GM12875 (cell line): ENCODE measurements around the gene IVNS1ABP.

ENCODE experiments used
- H3K4me3 ChIP-seq: one replicate; pipeline ENCODE4 v1.5.1; 2011; ENCODE audit warnings: low read depth, low read length, control low read depth
- TF ChIP-seq, protein P1 (sequence below): IDR thresholded peaks from 2 replicates; pipeline ENCODE4 v1.5.1; 2011; ENCODE audit warnings: low read depth, mild to moderate bottlenecking, control low read depth, inconsistent platforms, low read length, moderate library complexity, borderline replicate concordance; ENCODE audit not compliant: insufficient read depth

The IVNS1ABP gene

DNA sequence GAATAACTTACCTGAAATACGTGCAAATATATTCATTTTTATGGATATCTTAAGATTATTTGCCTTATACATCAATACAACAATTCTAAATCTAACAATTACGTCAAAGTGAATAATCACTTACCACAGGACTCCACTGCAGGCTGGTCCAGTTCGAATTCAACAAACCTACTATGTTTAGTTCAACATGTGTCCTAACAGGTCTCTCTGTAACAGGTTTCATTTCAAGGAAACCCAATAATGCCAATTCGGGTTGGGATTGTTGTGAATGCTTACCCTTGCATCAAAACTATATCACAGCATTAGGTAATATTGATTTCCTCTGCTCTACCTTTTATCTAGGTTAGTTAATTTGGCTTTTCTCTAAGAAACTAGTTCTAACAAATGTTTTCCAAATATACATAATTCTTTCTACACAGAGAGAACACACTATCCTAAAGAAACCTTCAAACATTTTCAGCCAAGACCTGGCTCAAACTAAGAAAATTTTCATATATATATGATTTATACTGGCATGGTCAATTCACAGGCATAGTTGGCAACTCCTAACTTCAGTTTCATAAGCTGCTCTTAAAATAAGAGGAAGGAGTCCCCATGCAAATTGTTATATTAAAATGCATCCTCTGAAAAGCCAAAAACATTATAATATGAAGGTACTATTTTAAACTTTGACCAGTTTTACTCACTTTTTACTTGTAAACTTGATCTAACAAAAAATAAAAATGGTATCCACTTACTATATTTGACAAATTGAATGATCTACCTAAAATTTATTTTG is 4.5 kb downstream of the IVNS1ABP start:
- TF ChIP-seq, protein P1, sequence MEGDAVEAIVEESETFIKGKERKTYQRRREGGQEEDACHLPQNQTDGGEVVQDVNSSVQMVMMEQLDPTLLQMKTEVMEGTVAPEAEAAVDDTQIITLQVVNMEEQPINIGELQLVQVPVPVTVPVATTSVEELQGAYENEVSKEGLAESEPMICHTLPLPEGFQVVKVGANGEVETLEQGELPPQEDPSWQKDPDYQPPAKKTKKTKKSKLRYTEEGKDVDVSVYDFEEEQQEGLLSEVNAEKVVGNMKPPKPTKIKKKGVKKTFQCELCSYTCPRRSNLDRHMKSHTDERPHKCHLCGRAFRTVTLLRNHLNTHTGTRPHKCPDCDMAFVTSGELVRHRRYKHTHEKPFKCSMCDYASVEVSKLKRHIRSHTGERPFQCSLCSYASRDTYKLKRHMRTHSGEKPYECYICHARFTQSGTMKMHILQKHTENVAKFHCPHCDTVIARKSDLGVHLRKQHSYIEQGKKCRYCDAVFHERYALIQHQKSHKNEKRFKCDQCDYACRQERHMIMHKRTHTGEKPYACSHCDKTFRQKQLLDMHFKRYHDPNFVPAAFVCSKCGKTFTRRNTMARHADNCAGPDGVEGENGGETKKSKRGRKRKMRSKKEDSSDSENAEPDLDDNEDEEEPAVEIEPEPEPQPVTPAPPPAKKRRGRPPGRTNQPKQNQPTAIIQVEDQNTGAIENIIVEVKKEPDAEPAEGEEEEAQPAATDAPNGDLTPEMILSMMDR: no peak
- no peak overlapping the region for H3K4me3 ChIP-seq

DNA sequence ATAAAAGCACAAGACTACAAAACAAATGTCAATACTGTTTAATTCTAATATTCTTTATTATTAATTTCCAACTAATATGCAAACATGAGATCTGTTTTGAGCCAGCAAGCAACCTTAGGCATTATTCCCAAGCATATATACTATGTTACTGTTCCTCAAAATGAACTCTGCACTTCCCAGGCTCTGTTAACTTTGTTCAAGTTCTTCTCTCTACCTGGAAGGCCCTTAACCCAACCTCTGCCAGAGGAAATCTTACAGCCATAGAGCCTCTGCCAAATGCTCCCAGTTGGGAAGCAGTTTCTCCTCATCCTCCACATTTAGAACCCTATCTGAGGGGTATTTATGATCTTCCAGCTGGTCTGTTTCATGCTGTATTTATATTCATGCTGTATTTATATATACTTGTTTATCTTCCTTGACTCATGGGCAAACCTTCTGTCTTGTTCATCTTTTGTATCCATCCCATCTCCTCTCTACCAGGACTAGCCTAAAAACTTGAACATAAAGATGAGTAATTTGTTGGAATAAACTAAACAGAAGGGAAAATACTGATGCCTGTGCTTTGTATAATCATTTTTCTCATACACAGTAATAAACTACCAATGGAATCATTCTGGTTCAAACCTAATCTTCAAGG is 5.3 kb downstream of the IVNS1ABP start:
- H3K4me3 ChIP-seq: no peak overlapping the region
- TF ChIP-seq, protein P1: no peak

DNA sequence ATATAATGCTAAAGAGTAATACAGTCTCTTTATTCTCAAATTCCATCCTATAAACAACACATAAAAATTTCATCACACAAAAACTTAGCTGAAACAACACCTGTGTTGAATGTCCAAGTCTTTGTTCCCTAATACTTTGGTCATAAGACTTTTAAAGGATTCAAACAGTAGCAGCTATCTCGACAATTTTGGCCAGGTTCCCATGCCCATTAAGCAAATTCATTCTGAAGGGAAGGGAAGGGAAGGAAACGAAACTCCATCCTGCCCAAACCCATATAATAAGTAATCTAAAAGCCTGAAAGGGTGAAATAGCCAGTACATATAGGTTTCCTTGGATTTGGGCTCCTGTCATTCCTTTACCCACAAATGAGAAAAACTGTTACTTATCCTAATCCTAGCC is 7.5 kb downstream of the IVNS1ABP start:
- TF ChIP-seq, protein P1: no peak
- H3K4me3 ChIP-seq: no peak overlapping the region

DNA sequence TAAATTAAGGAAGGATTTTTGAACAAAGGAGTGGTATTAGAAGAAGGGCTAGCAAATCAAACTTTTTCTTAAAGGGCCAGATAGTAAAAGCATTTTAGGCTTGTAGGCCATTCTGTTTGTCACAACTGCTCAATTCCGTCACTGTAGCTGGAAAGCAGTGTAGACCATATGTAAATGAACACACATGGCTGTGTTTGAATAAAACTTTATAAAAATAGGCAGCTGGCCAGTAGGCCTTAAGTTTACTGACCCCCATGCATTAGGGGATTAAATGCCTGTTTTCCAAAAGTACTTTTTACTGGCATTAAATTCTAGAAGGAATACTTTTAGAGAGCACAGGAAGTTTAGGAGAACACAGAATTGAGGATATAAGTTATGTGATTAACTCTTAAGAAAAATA is 8.9 kb downstream of the IVNS1ABP start:
- TF ChIP-seq, protein P1: no peak

DNA sequence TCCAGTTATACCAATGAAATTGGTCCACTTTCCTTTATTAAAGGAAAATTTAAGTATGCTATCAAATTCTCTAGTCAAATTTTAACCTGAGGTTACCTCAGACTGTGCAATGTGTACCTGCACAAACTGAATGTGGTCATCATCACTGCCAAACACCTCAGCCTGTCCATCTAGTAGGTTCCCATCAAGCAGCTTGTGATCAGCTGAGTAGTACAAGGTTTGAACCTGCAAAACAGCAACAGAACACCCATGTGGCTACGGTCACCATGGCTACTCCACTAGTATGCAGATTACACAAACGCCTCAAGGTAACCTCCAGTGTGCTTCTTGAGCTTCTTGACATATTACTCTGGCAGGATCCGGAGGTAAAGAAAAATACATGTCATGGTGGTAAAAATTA is 11.6 kb downstream of the IVNS1ABP start:
- no peak overlapping the region for H3K4me3 ChIP-seq
- TF ChIP-seq, protein P1: no peak

More for the DNA sequence above, 8.9 kb downstream of the IVNS1ABP start:
- no peak overlapping the region for H3K4me3 ChIP-seq

DNA sequence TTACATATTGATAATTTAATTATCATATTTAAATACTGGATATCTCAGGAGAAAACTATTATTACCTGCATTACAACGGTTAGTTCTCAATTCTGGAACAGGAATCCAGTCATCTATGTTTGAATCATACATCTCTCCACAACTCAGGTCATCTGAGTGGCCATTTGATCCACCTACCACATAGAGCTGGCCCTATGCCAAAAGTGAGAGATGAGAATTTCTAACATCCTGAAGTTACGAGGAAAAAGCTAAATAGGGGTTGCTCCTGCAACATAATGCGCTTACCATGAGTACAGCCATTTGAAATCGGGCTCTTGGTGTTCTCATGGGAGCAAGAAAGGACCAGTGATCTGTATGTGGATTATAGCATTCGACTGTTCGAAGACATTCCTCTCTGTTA is 16.9 kb downstream of the IVNS1ABP start:
- TF ChIP-seq, protein P1: no peak
- no peak overlapping the region for H3K4me3 ChIP-seq

DNA sequence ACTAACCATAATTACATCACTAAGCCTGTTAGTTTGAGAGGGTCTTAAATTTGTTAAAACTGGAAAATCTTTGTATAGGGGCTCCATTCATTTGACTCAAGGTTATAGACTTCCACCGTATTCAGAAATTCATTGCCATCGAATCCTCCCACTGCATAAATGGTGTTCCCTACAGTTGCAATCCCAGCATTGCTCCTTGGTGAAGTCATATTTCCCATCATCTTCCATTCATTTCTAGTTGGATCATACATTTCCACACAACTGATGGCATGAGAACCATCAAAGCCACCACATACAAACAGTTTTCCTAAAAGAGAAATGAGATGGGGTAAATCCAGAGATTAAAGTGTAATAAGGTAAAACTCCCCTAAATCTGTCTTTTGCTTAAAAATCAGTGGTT is 19.1 kb downstream of the IVNS1ABP start:
- no peak overlapping the region for H3K4me3 ChIP-seq
- TF ChIP-seq, protein P1: no peak
